ENCODE data around the gene NEURL3. TPM values are rescaled to one million over a fixed set of nuclear protein-coding genes. Genes with fewer than 3 reads are reported as not detected.

Gene NEURL3
- total and polyA plus RNA-seq, 2 experiments from 2014 or later, result 1.8 to 8.1 TPM

DNA sequence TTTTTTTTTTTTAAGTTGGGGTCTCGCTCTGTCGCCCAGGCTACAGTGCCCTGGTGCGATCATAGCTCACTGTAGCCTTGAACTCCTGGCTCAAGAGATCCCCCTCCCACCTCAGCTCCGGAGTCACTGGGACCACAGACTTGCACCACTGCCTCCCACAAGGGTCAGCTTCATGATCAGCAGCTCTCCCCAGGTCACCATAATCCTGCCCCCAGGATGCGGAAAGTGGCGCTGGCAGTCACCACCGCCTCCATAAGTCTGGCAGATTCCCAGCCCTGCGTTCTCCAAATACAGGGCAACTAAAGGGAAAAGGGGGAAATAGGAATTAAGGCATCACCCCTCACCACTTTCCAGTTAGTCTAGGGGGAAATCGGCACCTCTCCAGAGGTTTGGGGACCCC, 26.2 kb upstream of the NEURL3 start:
- no peak for DNase-seq (ENCODE audit: low spot score)
- no peaks in the 10 kb centered on the region for H3K9me3 ChIP-seq (ENCODE audit: low read depth)

GRCh38 chr2:96530474-96531357, 25.6 kb upstream of the NEURL3 start:
- Histone ChIP-seq H3K4me3 (no peak overlapping the region), H3K4me2 (no peak overlapping the region)

More for the DNA sequence above, 26.2 kb upstream of the NEURL3 start:
- 86% methylated on average over 9 of the region's 9 CpGs for WGBS (ENCODE audit: low lambda C conversion rate, missing lambda C conversion rate)
- Histone ChIP-seq H3K9me2 (replicated peaks; ENCODE audit: insufficient read depth) (no peaks in the 10 kb centered on the region), H3K27ac (peak overlapping the region; percentile 86), H4K20me1 (ENCODE audit: insufficient read depth, poor library complexity, severe bottlenecking) (no peaks in the 10 kb centered on the region), H3K4me2 (peak overlapping the region; percentile 71), H3K36me3 (replicated peaks; ENCODE audit: insufficient read depth, low read depth) (no peaks in the 10 kb centered on the region), H2AFZ (peak overlapping the region; percentile 17), H3K27me3 (no peaks in the 10 kb centered on the region), H3K4me1 (ENCODE audit: insufficient read depth) (peaks cover 26% of the 10 kb centered on the region), H3K4me3 (no peak overlapping the region), H3K79me2 (no peaks in the 10 kb centered on the region)
- no peak for TF ChIP-seq EZH2phosphoT487 (IDR thresholded peaks at IDR 0.05; ENCODE audit: low read depth, severe bottlenecking, unreplicated experiment)
- no peak for TF ChIP-seq EZH2 (IDR thresholded peaks at IDR 0.05; ENCODE audit: borderline replicate concordance)
- TF ChIP-seq, protein P1, sequence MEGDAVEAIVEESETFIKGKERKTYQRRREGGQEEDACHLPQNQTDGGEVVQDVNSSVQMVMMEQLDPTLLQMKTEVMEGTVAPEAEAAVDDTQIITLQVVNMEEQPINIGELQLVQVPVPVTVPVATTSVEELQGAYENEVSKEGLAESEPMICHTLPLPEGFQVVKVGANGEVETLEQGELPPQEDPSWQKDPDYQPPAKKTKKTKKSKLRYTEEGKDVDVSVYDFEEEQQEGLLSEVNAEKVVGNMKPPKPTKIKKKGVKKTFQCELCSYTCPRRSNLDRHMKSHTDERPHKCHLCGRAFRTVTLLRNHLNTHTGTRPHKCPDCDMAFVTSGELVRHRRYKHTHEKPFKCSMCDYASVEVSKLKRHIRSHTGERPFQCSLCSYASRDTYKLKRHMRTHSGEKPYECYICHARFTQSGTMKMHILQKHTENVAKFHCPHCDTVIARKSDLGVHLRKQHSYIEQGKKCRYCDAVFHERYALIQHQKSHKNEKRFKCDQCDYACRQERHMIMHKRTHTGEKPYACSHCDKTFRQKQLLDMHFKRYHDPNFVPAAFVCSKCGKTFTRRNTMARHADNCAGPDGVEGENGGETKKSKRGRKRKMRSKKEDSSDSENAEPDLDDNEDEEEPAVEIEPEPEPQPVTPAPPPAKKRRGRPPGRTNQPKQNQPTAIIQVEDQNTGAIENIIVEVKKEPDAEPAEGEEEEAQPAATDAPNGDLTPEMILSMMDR (IDR thresholded peaks at IDR 0.05; ENCODE audit: poor library complexity), result no peak

GRCh38 chr2:96530144-96530430, 24.9 kb upstream of the NEURL3 start:
- H3K27me3 ChIP-seq, result no peaks in the 10 kb centered on the region
- no peaks in the 10 kb centered on the region for H4K20me1 ChIP-seq (ENCODE audit: insufficient read depth, poor library complexity, severe bottlenecking)
- DNase-seq (ENCODE audit: low spot score), result no peak
- TF ChIP-seq EZH2phosphoT487 (IDR thresholded peaks at IDR 0.05; ENCODE audit: low read depth, severe bottlenecking, unreplicated experiment) (no peak), EZH2 (IDR thresholded peaks at IDR 0.05; ENCODE audit: borderline replicate concordance) (no peak)
- TF ChIP-seq, protein P1 (IDR thresholded peaks at IDR 0.05; ENCODE audit: poor library complexity), result no peak
- H3K79me2 ChIP-seq, result no peaks in the 10 kb centered on the region
- H3K9me3 ChIP-seq (ENCODE audit: low read depth), result no peaks in the 10 kb centered on the region
- no peak overlapping the region for H3K4me2 ChIP-seq
- no peaks in the 10 kb centered on the region for H3K36me3 ChIP-seq (replicated peaks; ENCODE audit: insufficient read depth, low read depth)
- H3K9me2 ChIP-seq (replicated peaks; ENCODE audit: insufficient read depth), result no peaks in the 10 kb centered on the region
- no peak overlapping the region for H3K4me3 ChIP-seq
- 91% methylated on average over 6 of the region's 6 CpGs for WGBS (ENCODE audit: low lambda C conversion rate, missing lambda C conversion rate)
- H3K27ac ChIP-seq, result no peak overlapping the region
- H2AFZ ChIP-seq, result no peak overlapping the region
- H3K4me1 ChIP-seq (ENCODE audit: insufficient read depth), result peaks cover 26% of the 10 kb centered on the region

More at GRCh38 chr2:96530474-96531357, 25.6 kb upstream of the NEURL3 start:
- Histone ChIP-seq H3K36me3 (replicated peaks; ENCODE audit: insufficient read depth, low read depth) (no peaks in the 10 kb centered on the region), H3K9me3 (ENCODE audit: low read depth) (no peaks in the 10 kb centered on the region), H3K27ac (peak overlapping the region; percentile 86), H4K20me1 (ENCODE audit: insufficient read depth, poor library complexity, severe bottlenecking) (no peaks in the 10 kb centered on the region), H3K4me1 (ENCODE audit: insufficient read depth) (peaks cover 26% of the 10 kb centered on the region), H3K27me3 (no peaks in the 10 kb centered on the region), H2AFZ (no peak overlapping the region), H3K9me2 (replicated peaks; ENCODE audit: insufficient read depth) (no peaks in the 10 kb centered on the region), H3K79me2 (no peaks in the 10 kb centered on the region)
- no peak for DNase-seq (ENCODE audit: low spot score)
- TF ChIP-seq EZH2phosphoT487 (IDR thresholded peaks at IDR 0.05; ENCODE audit: low read depth, severe bottlenecking, unreplicated experiment) (no peak), EZH2 (IDR thresholded peaks at IDR 0.05; ENCODE audit: borderline replicate concordance) (no peak)
- TF ChIP-seq, protein P1 (IDR thresholded peaks at IDR 0.05; ENCODE audit: poor library complexity), result no peak
- WGBS (ENCODE audit: low lambda C conversion rate, missing lambda C conversion rate), result 78% methylated on average over 16 of the region's 16 CpGs
